NCI-H1694 treated with DMSO at 0.1 percent for 48 hours (cell line): ENCODE data around the gene CEP295NL.
"Not testable (repeated sequence)": the region's sequence is repeated elsewhere in the genome, so short reads cannot be mapped to it uniquely, and the experiment has no call there.

Source experiments
- DNase-seq: peaks from one replicate; lab custom pipeline; 2025; lab: John Stamatoyannopoulos, UW

CEP295NL gene

GRCh38 chr17:78929908-78930775 lies 27.1 kb upstream of the CEP295NL start:
- no peak for DNase-seq

DNA sequence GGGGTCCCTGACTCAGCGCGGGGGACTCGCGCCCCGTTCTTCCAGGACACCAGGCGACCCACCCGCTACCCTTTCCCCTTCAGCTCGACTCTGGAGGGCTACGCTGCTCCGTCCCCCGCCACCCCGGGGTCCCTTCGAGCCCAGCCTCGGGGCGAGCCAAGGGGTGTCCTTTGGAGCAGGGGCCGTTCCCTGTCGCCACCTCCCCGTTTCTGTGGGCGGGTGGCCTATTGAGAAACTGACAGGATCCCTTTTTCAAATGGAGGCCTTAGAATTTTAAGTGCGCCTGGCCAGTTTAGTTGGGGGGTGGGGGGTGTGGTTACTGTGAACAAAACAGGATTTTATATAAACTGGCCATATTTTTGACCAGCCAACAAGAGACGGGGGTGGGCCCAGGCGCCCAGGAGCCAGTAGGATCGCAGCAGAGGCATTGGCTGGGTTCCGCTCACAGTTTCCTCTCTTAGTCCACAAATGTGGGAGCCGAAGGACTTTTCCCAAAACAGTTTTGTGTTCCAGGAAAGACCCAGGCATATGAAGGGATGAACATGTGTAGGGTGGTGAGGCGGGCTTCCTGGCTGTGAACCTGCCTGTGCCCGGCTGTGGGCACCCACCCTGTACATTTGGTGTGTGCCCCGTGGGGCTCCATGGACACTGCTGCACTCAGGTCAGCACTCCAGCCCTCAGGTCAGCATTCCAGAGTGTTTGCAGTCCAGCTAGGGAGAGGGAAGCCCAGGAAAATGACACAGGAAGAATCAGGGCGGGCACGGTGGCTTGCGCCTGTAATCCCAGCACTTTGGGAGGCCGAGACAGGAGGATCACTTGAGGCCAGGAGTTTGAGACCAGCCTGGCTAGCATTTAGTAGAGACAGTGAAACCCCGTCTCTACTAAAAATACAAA lies 22.9 kb upstream of the CEP295NL start:
- no peak for DNase-seq

DNA sequence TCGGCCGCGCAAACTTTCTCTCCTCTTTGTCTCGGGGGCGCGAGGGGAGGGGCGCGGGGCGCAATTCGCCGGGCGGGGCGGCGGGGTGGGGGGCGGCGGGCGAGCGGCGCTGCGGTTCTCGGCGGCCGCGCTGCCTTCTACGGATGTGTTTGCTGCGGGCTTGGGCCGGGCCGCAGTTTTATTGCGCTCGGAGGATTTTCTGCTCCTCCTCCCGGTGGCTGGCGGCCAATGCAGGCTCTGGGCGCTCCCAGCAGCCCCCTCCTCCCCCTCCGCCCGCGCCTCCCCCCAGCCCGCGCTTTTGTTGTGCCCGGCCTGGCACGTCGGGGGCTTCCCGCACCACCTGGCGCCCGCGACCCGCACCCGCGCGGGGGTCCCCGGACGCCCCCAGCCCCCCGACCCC lies 22.2 kb upstream of the CEP295NL start, which contains the start of gene TIMP2:
Gene TIMP2, minus strand, starts transcription at position 154 of the 400 bp plus-strand sequence. CDS start 299 bp downstream, outside the sequence.
- peak; percentile 77 for DNase-seq

- DNase-seq, result no peak
Observed at GRCh38 chr17:78924481-78925151, 21.6 kb upstream of the CEP295NL start.

GRCh38 chr17:78923660-78924453 lies 20.9 kb upstream of the CEP295NL start:
- no peak for DNase-seq

GRCh38 chr17:78922816-78923498 lies 20.0 kb upstream of the CEP295NL start:
- DNase-seq, result no peak

GRCh38 chr17:78921437-78921971 lies 18.5 kb upstream of the CEP295NL start:
- no peak for DNase-seq

DNA sequence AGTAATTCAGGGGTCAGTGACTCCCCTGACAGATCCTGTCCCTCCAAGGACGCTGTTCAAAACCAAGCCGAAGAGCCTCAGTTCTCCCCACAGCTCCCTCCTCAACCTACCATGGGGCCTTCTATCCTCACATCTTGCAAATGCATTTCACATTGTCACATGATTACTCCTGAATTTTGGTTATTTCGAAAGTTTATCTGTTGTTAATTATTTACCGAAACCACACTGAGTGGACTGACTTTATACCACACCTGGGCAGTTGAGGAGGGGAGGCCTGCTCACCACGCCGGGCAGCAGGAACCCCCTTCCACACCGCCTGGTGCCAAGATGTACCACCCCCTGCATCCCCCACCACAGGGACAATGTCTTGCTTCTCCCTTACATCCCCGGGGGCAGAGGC lies 17.5 kb upstream of the CEP295NL start:
- DNase-seq, result no peak

DNA sequence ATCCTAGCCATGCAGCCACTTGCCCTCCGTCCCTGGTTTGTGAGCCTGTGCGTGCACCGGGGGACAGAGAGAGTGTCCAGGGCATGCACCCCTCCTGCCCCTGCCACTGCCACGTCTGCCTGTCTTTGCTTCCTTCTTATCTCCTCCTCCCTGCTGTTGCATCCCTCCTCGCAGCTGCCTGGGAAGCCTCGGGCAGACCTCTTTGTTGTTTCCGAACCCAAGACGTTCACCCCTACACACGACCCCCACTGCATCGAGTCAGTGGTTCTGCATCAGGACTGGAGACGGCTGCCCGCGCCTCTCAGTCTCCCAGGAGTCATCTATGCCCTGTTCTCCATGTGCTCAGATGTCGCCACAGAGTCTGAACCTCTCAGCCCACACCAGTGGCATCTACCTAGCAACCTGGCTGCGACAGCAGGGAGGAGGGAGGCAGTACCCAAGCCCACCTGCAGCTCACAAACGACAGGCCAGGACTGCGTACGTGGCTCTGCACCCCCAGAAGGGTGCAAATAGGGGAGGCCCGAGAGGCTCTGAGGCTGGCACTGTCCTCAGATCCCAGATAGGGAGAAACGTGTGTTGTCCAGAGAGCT lies 17.0 kb upstream of the CEP295NL start:
- no peak for DNase-seq

DNA sequence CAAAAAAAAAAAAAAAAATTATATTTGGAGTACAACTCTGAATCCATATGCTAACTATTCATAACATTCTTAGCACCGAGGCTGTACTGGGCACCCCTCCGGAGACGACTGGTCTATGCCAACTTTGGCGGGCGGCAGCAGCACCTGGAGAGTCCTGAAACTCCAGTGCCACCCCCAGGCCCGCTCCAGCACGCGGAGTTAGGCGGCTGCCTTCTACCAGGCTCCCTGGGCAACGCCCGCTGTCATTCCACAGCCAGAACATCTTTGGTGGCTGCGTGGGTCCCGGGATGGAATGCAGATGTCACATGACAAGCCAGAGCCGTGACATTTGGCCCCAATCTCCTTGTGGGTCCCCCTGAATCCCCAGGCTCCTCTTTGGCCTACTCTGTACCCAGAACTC lies 16.0 kb upstream of the CEP295NL start:
- DNase-seq, result no peak

DNA sequence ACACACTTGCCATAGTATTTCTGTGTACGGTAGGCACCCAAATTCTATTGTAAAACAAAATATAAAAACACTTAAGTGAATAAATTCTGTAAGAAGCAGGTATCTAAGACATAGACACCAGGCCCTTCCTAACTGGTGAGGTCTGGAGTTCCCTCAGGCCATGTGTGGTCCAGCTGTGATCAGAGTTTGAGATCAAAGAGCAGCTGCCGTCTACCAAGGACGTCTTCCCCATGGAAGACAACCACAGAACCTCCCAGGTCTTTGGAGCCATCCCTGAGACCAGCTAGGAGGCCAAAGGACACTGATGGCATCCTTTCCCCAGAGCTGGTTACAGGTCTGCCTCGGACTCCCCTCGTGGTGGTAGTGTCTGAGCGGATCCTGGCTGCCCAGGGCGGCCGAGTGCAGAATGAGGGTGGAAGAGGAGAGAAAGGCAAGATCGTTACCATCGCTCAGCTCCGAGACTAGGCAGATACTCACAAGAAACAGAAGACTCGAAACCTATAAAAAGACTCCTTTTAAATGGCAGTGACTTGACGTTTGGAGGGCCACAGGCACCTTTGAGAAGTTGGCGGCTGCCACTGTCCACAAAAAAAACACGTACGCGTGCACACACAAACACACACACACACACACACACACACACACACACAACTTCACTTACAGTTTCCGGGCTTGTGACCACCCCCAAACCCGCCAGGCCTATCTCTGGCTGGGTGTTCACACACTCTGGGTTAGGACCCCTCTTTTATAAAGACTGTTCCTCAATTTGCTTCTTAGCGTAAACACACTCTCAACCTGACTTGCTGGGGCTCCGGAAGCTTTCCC lies 14.7 kb upstream of the CEP295NL start:
- no peak for DNase-seq

GRCh38 chr17:78915872-78916632 lies 13.1 kb upstream of the CEP295NL start:
- DNase-seq, result no peak

- no peak for DNase-seq
Observed at GRCh38 chr17:78913115-78913514, 10.1 kb upstream of the CEP295NL start.

DNA sequence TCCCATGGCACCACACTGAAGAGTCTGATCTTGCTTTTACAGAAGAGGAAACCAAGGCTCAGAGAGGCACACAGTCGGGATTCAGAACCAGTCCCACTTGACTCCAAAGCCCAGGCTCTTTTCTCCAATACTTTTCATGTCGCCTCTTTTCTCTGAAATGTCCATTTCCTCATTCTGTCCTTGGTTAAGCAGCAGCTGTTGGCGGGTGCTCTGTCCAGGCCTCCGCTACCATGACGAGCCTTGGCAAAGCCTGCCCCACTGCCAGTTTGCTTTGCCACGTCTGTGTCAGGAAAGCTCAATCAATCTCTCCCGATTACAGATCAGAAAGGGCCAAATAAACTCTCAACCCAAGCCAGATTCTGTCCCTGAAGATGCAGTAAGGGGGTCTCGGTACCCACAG lies 9.1 kb upstream of the CEP295NL start:
- DNase-seq, result no peak

- DNase-seq, result not testable (repeated sequence)
Observed at GRCh38 chr17:78911543-78911942, 8.5 kb upstream of the CEP295NL start.

DNA sequence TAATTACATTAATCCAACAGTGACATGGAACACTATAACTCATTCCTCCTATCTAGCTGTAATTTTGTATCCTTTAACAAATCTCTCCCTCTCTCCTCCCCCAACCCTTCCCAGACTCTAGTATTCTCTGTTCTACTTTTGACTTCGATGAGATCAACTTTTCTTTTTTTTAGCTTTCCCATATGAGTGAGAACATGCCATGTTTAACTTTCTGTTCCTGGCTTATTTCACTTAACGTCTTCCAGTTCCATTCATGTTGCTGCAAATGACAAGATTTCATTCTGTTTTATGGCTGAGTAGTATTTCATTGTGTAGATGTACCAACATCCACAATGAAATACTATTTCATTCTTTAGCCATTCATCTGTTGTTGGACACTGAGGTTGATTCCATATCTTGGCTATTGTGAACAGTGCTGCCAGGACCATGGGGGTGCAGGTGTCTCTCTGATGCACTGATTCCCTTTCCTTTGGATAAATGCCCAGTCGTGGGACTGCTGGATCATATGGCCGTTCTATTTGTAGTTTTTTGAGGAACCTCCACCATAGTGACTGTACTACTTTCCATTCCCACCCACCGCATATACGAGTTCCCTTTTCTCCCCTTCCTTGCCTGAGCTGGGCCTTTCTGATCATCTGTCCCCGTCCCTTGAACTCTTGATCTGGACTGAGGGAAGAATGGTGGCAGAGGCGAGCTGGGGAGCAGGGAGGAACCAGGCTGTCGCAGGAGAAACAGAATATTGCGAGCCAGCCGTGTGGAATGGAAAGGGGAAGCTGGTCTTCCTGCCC lies 7.7 kb upstream of the CEP295NL start:
- no peak for DNase-seq

DNA sequence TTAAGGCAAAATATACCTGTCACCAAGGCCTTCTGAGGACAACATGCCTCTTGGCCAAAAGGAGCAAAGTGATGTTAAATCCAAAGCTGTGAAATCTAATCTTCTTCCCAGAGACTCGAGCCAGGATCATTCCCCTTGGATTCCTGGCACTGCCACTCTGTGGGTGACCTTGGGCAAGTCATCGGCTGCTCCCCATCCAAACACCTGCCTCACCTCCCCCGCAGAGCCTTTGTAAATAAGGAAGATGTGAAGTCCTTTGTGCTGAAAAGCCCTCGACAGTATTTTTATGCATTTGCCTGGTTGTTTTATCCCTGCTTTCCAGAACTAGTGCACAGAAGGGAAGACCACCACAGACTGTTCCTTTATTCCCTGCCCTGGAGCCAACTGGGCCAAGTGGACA lies 5.4 kb upstream of the CEP295NL start:
- no peak for DNase-seq

- no peak for DNase-seq
Observed at GRCh38 chr17:78905541-78905940, 2.5 kb upstream of the CEP295NL start.
